IMR-90 (cell line): Measurements from ENCODE around the gene ATG3. TPM values are rescaled to one million over a fixed set of nuclear protein-coding genes. Genes with fewer than 3 reads are reported as not detected.
"Not testable (repeated sequence)": the region's sequence is repeated elsewhere in the genome, so short reads cannot be mapped to it uniquely, and the experiment has no call there.

Source experiments
- ATAC-seq: fragments of 200-7000 bp; cut with Tn5 transposase; 2 replicates; pipeline ENCODE4 v1.9.1; 2020; ENCODE audit warnings: low read depth, mild to moderate bottlenecking, moderate library complexity
- BruUV-seq: library from RNA; stranded (reverse); fragments of 400-500 nt; replicated peaks from 2 replicates; lab custom pipeline; 2021; lab: Mats Ljungman, UMichigan
- CTCF ChIA-PET: fragments of 300-600 bp; formaldehyde crosslinking; extraction: SDS; loops from one replicate; lab custom pipeline; 2021; ENCODE audit warnings: antibody characterized with exemption; lab: Yijun Ruan, JAX
- POLR2A ChIA-PET: fragments of 300-600 bp; sonication (Branson Sonifier 250); formaldehyde crosslinking; loops from one replicate; lab custom pipeline; 2022; ENCODE audit warnings: antibody characterized with exemption; ENCODE audit not compliant: unreplicated experiment; lab: Charles Lee
- DNase-seq: peaks from one replicate; pipeline ENCODE4 v3.0.0; 2013
- H2AFZ ChIP-seq: replicated peaks from 2 replicates; pipeline ENCODE3; 2013; ENCODE audit warnings: low read length, mild to moderate bottlenecking; ENCODE audit not compliant: poor library complexity
- H2AK5ac ChIP-seq: 2 replicates; pipeline ENCODE4 v1.6.1; 2013; ENCODE audit warnings: low read depth, low read length, inconsistent platforms
- H2AK9ac ChIP-seq: replicated peaks from 2 replicates; pipeline ENCODE3; 2013; ENCODE audit warnings: mild to moderate bottlenecking, low read depth, low read length, moderate library complexity; ENCODE audit not compliant: poor library complexity
- H2BK120ac ChIP-seq: 2 replicates; pipeline ENCODE4 v1.6.1; 2013; ENCODE audit warnings: low read depth, low read length, inconsistent platforms
- H2BK15ac ChIP-seq: 3 replicates; pipeline ENCODE4 v1.6.1; 2013; ENCODE audit warnings: low read depth, low read length, inconsistent platforms
- H2BK20ac ChIP-seq: 2 replicates; pipeline ENCODE4 v1.6.1; 2013; ENCODE audit warnings: low read depth, mild to moderate bottlenecking, inconsistent platforms, low read length, moderate library complexity
- H2BK5ac ChIP-seq: 2 replicates; pipeline ENCODE4 v1.6.1; 2013; ENCODE audit warnings: mild to moderate bottlenecking, low read depth, low read length, inconsistent platforms; ENCODE audit not compliant: poor library complexity, severe bottlenecking
- H3K14ac ChIP-seq: replicated peaks from 2 replicates; pipeline ENCODE4 v1.6.1; 2013; ENCODE audit warnings: low read depth, low read length, inconsistent platforms
- H3K18ac ChIP-seq: 2 replicates; pipeline ENCODE4 v1.6.1; 2013; ENCODE audit warnings: low read depth, low read length, control low read depth
- H3K23ac ChIP-seq: 2 replicates; pipeline ENCODE4 v1.6.1; 2013; ENCODE audit warnings: low read depth, low read length, inconsistent platforms
- H3K27ac ChIP-seq: 2 replicates; pipeline ENCODE4 v1.5.1; 2013; ENCODE audit warnings: mild to moderate bottlenecking, control low read depth, low read length; ENCODE audit not compliant: insufficient read depth
- H3K27me3 ChIP-seq: 2 replicates; pipeline ENCODE4 v1.6.1; 2013; ENCODE audit warnings: low read length; ENCODE audit not compliant: control insufficient read depth, insufficient read depth
- H3K36me3 ChIP-seq: 2 replicates; pipeline ENCODE4 v1.6.1; 2013; ENCODE audit warnings: low read length, mixed read lengths; ENCODE audit not compliant: control insufficient read depth, insufficient read depth
- H3K4ac ChIP-seq: 2 replicates; pipeline ENCODE4 v1.6.1; 2013; ENCODE audit warnings: low read depth, low read length, inconsistent platforms
- H3K4me1 ChIP-seq: 2 replicates; pipeline ENCODE4 v1.6.1; 2013; ENCODE audit warnings: low read length, mixed read lengths; ENCODE audit not compliant: control insufficient read depth, insufficient read depth
- H3K4me2 ChIP-seq: 2 replicates; pipeline ENCODE4 v1.6.1; 2013; ENCODE audit warnings: low read depth, mild to moderate bottlenecking, control low read depth, low read length, moderate library complexity
- H3K4me3 ChIP-seq: 2 replicates; pipeline ENCODE4 v1.5.1; 2013; ENCODE audit warnings: low read depth, mild to moderate bottlenecking, control low read depth, low read length, moderate library complexity; ENCODE audit not compliant: insufficient read depth
- H3K56ac ChIP-seq: 2 replicates; pipeline ENCODE4 v1.6.1; 2013; ENCODE audit warnings: low read length, inconsistent platforms; ENCODE audit not compliant: insufficient read depth; ENCODE audit errors: extremely low read depth
- H3K79me1 ChIP-seq, 2 experiments: 2 replicates each; pipeline ENCODE4 v1.6.1; 2013; ENCODE audit warnings: low read length in 2 of 2, inconsistent platforms in 1 of 2, low read depth in 1 of 2
- H3K9ac ChIP-seq: 2 replicates; pipeline ENCODE4 v1.6.1; 2013; ENCODE audit warnings: low read depth, low read length, control low read depth
- H3K9me1 ChIP-seq: 2 replicates; pipeline ENCODE4 v1.6.1; 2013; ENCODE audit warnings: low read length, inconsistent platforms; ENCODE audit not compliant: insufficient read depth
- H3K9me3 ChIP-seq: 2 replicates; pipeline ENCODE4 v1.6.1; 2013; ENCODE audit warnings: low read length; ENCODE audit not compliant: control insufficient read depth, insufficient read depth
- H4K20me1 ChIP-seq: 2 replicates; pipeline ENCODE4 v1.6.1; 2013; ENCODE audit warnings: low read length, inconsistent platforms; ENCODE audit not compliant: insufficient read depth
- H4K5ac ChIP-seq: 2 replicates; pipeline ENCODE4 v1.6.1; 2013; ENCODE audit warnings: mild to moderate bottlenecking, low read depth, low read length, control low read depth
- H4K8ac ChIP-seq, 2 experiments: 2 replicates each; pipeline ENCODE4 v1.6.1; 2013; ENCODE audit warnings: low read depth in 2 of 2, low read length in 2 of 2, control low read depth in 1 of 2, inconsistent platforms in 1 of 2
- H4K91ac ChIP-seq: 2 replicates; pipeline ENCODE4 v1.6.1; 2013; ENCODE audit warnings: low read depth, low read length, inconsistent platforms; ENCODE audit not compliant: insufficient read depth
- WGBS, 2 experiments: methylation state at CpG; one replicate each; pipeline versions ENCODE4 v1.1.5 to v1.1.7; 2013; ENCODE audit warnings: missing lambda C conversion rate in 2 of 2; ENCODE audit not compliant: insufficient read length in 1 of 2; ENCODE audit errors: extremely low coverage in 2 of 2; 5-methylcytosine and 5-hydroxymethylcytosine counted together
- dilution Hi-C: fragments of 300-500 bp; cut with HindIII; formaldehyde crosslinking; loops from one replicate; pipeline ENCODE4 v1.14.3; 2018; ENCODE audit warnings: low sequenced_read_pairs; ENCODE audit not compliant: unreplicated experiment
- in situ Hi-C: fragments of 300-500 bp; cut with MboI; formaldehyde crosslinking; loops from 3 replicates; pipeline ENCODE4 v1.14.3; 2019; ENCODE audit warnings: low sequenced_read_pairs, inconsistent platforms, mixed read lengths
- intact Hi-C: fragments of 100-400 bp; cut with micrococcal nuclease; formaldehyde crosslinking; loops from 2 replicates; pipeline ENCODE4 v1.10.0; 2022
- polyA plus RNA-seq, 3 experiments: library from polyadenylated mRNA; depleted of rRNA; stranded (reverse); fragments of >200 nt; gene quantifications; 2 replicates each; pipeline ENCODE4 v1.2.3, GENCODE V29; 2012; ENCODE audit warnings: low replicate concordance in 1 of 3
- total RNA-seq: library from RNA; depleted of rRNA; stranded (reverse); fragments of >200 nt; gene quantifications from 2 replicates; pipeline ENCODE4 v1.2.3, GENCODE V29; 2012

The ATG3 gene
- total and polyA plus RNA-seq, 2 of the 4 experiments (the other 2 are of a cell fraction), result 30.8 to 31.7 TPM

GRCh38 chr3:112518970-112519369 is 42.8 kb downstream of the ATG3 start:
- ATAC-seq, H3K4ac ChIP-seq, H2AK5ac ChIP-seq, H2BK120ac ChIP-seq, H3K27ac ChIP-seq, H3K4me1 ChIP-seq, H2BK5ac ChIP-seq, H3K14ac ChIP-seq, H4K5ac ChIP-seq, H3K23ac ChIP-seq, H2BK15ac ChIP-seq, BruUV-seq, H2BK20ac ChIP-seq, H3K9me3 ChIP-seq, H2AK9ac ChIP-seq, H3K36me3 ChIP-seq, H4K20me1 ChIP-seq, H4K8ac ChIP-seq, POLR2A ChIA-PET, H3K79me1 ChIP-seq, H3K9ac ChIP-seq, DNase-seq, H4K91ac ChIP-seq, H3K18ac ChIP-seq, H3K56ac ChIP-seq, H3K9me1 ChIP-seq, H3K27me3 ChIP-seq, H3K4me2 ChIP-seq, H3K4me3 ChIP-seq, H2AFZ ChIP-seq: not testable (repeated sequence)
- dilution Hi-C loops (loop anchor here (25.0 kb wide), 1 partner anchor 207 kb away; no protein-coding TSS in a partner anchor), intact Hi-C loops (loop anchor here (1.0 to 5.0 kb wide), 5 partner anchors 77 to 406 kb away; no protein-coding TSS in a partner anchor), in situ Hi-C loops (loop anchor here (25.0 kb wide), 1 partner anchor 382 kb away; the partner anchor contains the start of gene GCSAM)
- WGBS, 2 experiments, result no CpG with 5 or more reads among the region's 3 CpGs
- CTCF ChIA-PET, result interaction anchor here (0.6 to 1.1 kb wide), 2 partner anchors 214 to 226 kb away, joined by 3 to 5 read pairs; partner anchors contain the start of gene SLC9C1
